Urinary bladder (tissue), 4 donors: ENCODE results near the gene CIDEA. TPM values are rescaled to one million over a fixed set of nuclear protein-coding genes. Genes with fewer than 3 reads are reported as not detected.
A peak's percentile ranks its signal among the peaks of the same experiment; 100 is the strongest.

Experiments used
- DNase-seq: peaks from one replicate; pipeline ENCODE4 v3.0.0-alpha.2; 2015; ENCODE audit errors: extremely low spot score
- H3K27ac ChIP-seq: one replicate; pipeline ENCODE4 v1.5.1; 2013; ENCODE audit warnings: low read depth, mild to moderate bottlenecking, moderate library complexity
- H3K36me3 ChIP-seq: one replicate; pipeline ENCODE4 v1.6.1; 2013; ENCODE audit warnings: mild to moderate bottlenecking, moderate library complexity; ENCODE audit not compliant: insufficient read depth
- H3K4me1 ChIP-seq: one replicate; pipeline ENCODE4 v1.6.1; 2013; ENCODE audit warnings: mild to moderate bottlenecking, moderate library complexity; ENCODE audit not compliant: insufficient read depth
- H3K4me3 ChIP-seq: one replicate; pipeline ENCODE4 v1.5.1; 2013; ENCODE audit warnings: low read depth, low read length
- WGBS: extraction: QIAGEN DNeasy Blood & Tissue Kit; methylation state at CpG from one replicate; pipeline ENCODE4 v1.1.7; 2013; 5-methylcytosine and 5-hydroxymethylcytosine counted together
- polyA plus RNA-seq: library from polyadenylated mRNA; stranded (reverse); fragments of 200-250 nt; gene quantifications from one replicate; pipeline ENCODE4 v1.2.3, GENCODE V29; 2013
- total RNA-seq: library from RNA; depleted of rRNA; stranded (reverse); fragments of >200 nt; gene quantifications from one replicate; pipeline ENCODE4 v1.2.3, GENCODE V29; 2014
- donor health status: healthy with polysubstance abuse.
- donor health status: healthy.

CIDEA gene
- total and polyA plus RNA-seq, 2 donors: 0.48 to 2.2 TPM

DNA sequence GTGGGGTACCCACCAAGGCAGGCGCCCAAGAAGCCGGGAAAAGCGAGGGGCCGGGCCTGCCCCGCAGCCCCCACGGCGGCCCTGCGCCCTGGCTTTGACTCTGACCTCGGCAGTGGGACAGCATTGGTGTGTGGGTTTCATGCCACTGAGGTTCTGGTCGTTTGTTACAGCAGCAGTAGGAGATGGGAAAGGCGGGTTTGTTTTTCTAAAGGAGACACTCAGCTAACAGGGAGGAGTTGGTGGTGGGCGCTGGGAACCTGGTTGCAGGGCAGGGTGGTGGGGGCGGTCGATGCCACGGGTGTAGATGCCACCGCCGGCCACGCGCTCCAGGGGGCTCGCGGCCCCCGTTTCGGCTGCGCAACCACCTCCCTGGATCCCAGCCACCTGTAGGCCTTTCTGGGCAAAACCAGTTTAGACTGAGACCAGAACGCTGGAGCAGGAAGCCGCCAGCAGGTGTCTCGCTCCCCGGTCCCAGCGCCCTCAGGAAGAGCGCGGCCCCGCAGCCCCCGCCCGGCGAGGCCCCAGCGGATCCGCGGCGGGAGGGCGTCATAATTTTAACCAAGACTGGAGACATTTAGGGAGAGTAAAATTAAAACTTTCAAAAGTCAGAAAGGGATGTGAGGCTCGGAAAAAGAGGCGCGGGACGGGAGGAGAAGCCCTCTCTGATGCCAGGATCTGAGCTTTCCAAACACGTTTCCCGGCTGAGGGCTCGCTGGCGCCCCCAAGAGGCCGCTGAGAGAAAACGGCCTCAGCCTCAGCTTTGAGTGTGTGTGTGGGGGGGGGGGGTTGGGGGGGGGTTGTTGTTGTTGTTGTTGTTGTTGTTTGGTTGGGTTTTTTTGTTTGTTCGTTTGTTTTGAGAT, 17.4 kb downstream of the CIDEA start:
- H3K4me1 ChIP-seq: peaks cover 3% of the 10 kb centered on the region
- peak; percentile 56 for DNase-seq
- no peak overlapping the region for H3K27ac ChIP-seq
- peak overlapping the region; percentile 41 for H3K4me3 ChIP-seq
- H3K36me3 ChIP-seq: no peaks in the 10 kb centered on the region
- 18% methylated on average over 51 of the region's 51 CpGs for WGBS

DNA sequence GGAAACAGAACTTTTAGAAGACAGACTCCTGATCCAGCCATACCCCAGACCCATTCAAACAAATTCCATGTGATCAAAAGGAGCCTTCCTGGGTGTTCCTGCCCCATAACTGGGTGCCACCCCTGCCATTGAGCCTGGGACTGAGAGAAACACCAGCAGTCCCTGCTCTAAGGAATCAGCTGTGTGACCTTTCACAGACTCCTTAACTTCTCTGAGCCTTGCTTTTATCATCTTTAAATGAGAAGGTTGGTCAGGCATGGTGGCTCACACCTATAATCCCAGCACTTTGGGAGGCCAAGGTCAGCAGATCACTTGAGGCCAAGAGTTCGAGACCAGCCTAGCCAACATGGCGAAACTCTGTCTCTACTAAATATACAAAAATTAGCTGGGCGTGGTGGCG, 20.6 kb downstream of the CIDEA start:
- no peak overlapping the region for H3K27ac ChIP-seq
- H3K4me1 ChIP-seq: peaks cover 3% of the 10 kb centered on the region
- 97% methylated on average over 4 of the region's 4 CpGs for WGBS
- H3K4me3 ChIP-seq: no peak overlapping the region
- H3K36me3 ChIP-seq: no peaks in the 10 kb centered on the region
- no peak for DNase-seq

DNA sequence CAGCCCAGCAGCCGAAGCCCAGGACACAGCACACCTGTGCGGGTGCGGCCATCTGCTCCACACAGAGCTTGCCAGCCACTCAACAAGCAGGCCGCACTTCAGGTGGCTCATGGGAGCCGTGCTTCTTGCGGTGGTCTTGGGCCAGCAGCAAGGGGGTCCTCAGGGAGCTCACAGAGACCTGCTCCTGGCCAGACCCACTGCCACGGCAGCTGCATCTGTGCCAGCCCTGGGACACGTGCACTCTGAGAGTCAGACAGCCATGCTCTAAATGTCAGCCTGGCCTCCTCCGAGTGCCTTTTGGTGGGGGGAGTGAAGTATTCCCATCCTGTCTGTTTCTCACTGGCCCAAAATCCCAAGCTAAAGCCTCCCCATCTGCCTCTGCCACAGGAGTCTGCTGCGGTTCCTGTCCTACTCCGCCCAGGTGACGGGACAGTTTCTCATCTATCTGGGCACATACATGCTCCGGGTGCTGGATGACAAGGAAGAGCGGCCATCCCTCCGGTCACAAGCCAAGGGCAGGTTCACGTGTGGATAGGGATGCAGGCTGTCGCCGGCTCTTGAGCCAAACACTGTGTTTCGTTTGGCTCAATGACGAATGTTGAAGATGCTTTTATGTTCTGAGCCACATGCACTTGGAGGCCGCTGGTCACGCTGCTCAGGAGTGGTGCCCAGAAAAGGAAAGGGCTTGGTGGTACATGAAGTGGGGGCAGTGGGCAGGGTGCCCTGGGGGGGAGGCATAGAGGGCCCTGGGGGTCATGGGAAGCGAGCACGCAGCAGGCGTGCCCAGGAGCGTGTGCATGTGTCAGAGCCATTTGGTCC, 22.8 kb downstream of the CIDEA start:
- WGBS: 59% methylated on average over 26 of the region's 26 CpGs
- no peak for DNase-seq

DNA sequence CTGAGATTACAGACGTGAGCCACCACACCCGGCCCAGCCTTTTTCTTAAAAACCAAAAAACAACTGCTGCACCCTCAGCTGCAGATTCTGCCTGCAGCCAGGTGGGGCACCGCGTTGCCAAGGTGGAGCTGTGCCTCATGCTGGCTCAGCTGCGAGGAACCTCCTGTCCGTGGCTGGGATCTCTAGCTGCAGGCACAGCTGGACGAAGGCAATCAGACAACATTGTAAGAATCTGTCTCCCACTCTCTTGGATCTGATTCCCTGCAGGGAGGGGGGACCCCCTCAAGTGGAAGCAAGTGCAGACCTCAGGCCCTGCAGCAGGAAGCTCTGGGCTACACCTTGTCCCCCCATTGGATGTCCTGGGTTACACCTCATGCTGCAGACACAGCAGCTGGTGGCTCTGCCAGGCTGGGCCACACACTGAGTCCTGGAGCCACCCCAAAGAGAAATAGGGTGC, 24.1 kb downstream of the CIDEA start:
- DNase-seq: no peak
- peak overlapping the region; percentile 93 for H3K27ac ChIP-seq
- H3K4me1 ChIP-seq: no peaks in the 10 kb centered on the region
- H3K36me3 ChIP-seq: no peaks in the 10 kb centered on the region
- 44% methylated on average over 7 of the region's 7 CpGs for WGBS
- H3K4me3 ChIP-seq: peak overlapping the region; percentile 17

More for the DNA sequence above, 22.8 kb downstream of the CIDEA start:
- Histone ChIP-seq H3K4me3 (no peak overlapping the region), H3K4me1 (no peaks in the 10 kb centered on the region), H3K36me3 (no peaks in the 10 kb centered on the region), H3K27ac (no peak overlapping the region)

DNA sequence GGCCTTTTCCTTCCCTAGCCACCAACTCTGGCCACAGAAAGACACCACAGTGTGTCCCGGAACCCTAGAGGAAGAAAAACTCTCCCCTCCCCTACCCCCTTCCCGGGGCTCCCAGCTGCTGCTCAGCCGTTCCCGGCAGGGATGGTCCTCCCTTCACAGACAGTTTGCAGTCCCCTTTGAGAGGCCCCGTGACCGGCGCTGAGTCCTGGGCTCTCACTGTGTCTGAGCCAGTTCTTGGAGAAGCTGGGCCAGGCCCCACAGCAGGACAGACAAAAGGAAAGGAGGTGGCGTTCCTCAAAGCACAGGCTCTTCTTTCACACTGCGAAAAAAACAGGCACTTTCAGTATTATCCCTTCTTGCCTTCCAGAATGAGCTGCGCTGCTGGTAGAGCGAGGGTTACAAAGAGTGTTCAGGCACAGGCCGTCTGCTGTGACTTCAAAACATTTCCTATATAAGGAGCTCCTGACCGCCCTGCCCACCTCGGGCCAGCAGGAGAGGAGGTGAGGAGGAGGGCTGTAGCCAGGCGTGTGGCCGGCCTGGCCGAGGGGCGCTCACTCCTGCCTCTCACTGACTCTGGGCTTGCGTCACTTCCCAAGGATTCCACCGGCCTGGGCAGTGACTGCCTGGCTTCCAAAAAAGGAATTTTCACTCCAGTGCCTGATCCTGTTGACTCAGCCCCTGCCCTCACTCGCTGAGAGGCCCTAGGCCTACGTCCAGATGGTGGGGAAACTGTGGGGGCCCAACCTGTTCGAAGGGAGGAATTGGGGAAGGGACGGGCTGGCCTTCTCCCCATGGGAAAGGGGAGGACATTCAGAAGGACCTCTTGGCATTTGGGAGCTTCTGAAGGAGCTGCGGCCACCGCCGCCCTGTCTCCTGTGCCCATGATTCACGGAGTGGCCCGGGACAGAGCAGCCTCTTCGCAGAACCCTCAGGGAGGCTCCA, 24.9 kb downstream of the CIDEA start:
- no peaks in the 10 kb centered on the region for H3K36me3 ChIP-seq
- DNase-seq: peak; percentile 46
- H3K27ac ChIP-seq: peak overlapping the region; percentile 93
- H3K4me3 ChIP-seq: peak overlapping the region; percentile 17
- no peaks in the 10 kb centered on the region for H3K4me1 ChIP-seq
- WGBS: 19% methylated on average over 30 of the region's 30 CpGs

DNA sequence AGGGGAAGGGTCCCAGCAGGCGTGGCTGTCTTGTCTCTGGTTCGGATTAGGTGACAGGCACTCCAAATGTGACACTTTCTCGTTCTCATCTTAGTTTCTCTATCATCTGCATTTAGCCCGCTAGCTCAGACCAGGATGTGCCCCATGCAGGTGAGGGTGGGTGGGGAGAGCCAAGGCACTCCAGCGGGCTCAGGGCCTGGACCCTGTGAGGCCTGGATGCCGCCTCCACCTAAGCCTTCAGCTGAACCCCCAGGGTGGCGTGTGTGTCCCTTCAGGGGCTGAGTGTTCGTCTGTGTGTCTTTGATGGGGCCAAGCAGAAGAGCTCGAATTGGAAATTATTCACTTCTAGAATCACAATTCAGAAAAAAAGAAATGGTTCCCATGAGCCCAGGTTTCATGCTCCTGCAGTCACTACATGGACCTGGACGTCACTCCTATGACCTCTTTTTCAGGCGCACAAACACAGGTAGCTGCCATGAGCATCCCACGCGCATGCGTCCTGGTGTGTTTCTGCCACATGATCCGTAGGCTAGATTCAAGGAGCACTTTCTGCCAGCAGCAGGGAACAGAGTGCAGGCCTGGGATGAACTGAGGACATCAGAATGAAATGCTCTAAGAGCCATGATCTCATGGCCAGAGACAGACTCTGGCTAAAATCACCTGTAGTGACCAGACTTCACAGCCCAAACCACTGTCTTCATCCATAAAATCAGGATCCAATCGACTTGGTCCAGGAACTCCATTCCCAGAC, 25.8 kb downstream of the CIDEA start:
- 80% methylated on average over 16 of the region's 16 CpGs for WGBS
- H3K4me3 ChIP-seq: no peak overlapping the region
- no peaks in the 10 kb centered on the region for H3K36me3 ChIP-seq
- H3K27ac ChIP-seq: peak overlapping the region; percentile 93
- no peak for DNase-seq
- no peaks in the 10 kb centered on the region for H3K4me1 ChIP-seq

DNA sequence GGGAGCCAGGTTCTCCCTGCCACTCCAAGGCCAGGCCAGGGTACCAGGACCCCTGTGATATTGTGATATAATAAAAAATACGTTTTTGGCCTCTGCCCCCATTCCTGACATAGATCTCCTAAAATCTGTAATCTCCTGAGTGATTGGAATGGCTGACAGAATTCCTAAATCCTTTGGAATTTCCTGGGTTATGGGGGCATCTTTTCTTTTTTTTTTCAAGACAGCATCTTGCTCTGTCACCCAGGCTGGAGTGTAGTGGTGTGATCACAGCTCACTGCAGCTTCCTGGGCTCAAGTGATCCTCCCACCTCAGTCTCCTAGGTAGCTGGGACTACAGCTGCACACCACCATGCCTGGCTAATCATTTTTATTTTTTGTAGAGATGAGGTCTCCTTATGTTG, 27.7 kb downstream of the CIDEA start:
- 44% methylated on average over 1 of the region's 1 CpG for WGBS
- no peak for DNase-seq
- H3K4me1 ChIP-seq: no peaks in the 10 kb centered on the region
- no peak overlapping the region for H3K4me3 ChIP-seq
- no peaks in the 10 kb centered on the region for H3K36me3 ChIP-seq
- H3K27ac ChIP-seq: no peak overlapping the region

DNA sequence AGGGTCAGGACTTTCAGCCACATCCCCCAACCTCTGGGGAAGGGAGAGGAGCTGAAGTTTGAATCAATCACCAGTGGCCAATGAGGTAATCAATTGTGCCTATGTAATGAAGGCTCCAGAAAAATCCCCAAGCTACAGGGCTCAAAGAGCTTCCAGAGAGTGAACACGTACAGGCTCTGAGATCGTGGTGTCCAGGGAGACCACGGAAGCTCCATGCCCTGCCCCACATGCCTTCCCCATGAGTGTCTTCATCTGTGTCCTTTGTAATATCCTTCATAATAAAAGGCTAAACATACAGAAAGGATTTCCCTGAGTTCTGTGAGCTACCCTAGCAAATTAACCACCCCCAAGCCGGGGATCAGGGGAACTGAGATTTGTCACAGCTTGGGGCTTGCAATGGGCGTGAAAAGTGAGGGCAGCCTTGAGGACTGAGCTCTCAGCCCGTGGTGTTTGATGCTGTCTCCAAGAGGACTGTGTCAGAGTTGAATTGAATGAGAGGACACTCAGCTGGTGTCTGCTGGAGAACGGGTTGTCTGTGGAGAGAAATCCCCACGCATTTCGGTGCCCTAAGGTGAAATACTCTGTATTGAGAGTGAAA, 28.4 kb downstream of the CIDEA start:
- WGBS: 70% methylated on average over 9 of the region's 9 CpGs
- DNase-seq: no peak
- no peak overlapping the region for H3K27ac ChIP-seq
- no peak overlapping the region for H3K4me3 ChIP-seq
- no peaks in the 10 kb centered on the region for H3K36me3 ChIP-seq
- no peaks in the 10 kb centered on the region for H3K4me1 ChIP-seq

DNA sequence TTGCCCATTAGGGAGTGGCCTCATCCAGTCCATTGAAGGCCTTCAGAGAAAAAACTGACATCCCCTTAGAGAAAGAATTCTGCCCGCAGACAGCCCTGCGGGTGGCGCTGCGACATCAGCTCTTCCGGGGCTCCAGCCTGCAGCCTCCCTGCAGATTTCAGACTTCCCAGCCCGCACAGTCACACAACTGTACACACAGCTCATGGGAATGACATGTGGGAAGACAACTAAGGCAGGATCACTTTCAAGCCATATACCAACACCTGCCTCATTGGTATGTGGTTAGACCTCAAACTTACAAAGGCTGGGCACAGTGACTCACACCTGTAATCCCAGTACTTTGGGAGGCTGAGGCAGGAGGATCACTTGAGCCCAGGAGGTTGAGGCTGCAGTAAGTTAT, 29.1 kb downstream of the CIDEA start:
- no peak for DNase-seq
- no peak overlapping the region for H3K27ac ChIP-seq
- WGBS: 69% methylated on average over 6 of the region's 6 CpGs
- no peaks in the 10 kb centered on the region for H3K4me1 ChIP-seq
- H3K4me3 ChIP-seq: no peak overlapping the region
- H3K36me3 ChIP-seq: no peaks in the 10 kb centered on the region

DNA sequence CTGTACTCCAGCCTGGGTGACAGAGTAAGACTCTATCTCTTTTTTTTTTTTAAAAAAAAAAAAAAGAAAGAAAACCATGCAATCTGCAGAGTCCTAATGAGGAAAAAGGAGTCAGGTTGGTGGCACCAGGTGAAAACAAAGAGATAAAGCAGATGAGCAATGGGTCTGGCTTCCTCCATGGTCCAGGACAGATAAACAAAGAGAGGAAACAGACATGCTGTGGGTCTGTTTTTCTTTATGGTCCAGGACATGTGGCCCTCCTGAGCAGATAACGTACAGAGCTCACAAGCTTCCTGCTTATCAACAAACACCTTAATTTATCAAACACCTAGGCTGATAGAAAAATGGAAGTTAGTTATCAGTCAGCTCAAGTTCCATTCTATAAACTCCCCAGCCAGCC, 29.5 kb downstream of the CIDEA start:
- H3K4me1 ChIP-seq: no peaks in the 10 kb centered on the region
- H3K36me3 ChIP-seq: no peaks in the 10 kb centered on the region
- no peak overlapping the region for H3K27ac ChIP-seq
- WGBS: 64% methylated on average over 1 of the region's 1 CpG
- DNase-seq: no peak
- H3K4me3 ChIP-seq: no peak overlapping the region

DNA sequence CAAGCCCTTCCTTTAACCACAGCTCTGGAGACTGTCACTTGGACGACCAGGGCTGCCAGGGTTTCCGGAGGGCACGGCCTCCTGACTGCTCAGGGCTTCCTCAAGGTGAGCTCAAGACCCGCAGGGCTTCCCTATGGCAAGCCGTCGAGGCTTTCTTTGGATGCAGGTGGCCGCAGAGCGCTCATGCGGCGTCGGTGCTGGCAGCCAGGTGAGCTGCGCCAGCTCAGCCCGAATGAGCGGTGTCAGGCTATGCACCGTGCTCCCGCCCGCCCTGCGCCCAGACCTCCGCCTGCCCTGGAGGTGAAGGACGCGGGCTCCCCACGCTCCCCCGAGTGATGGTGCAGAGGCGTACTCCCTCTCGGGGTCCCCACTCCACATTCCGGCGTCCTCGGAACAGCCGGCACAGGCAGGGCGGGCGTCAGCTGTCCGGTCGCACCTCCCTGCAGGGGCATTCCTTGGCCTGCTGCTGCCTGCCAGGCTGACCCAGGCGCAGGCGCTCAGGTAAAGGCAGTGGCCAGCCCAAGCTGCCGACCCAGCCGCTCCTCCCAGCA, 33.0 kb downstream of the CIDEA start:
- WGBS: 38% methylated on average over 37 of the region's 37 CpGs
- no peaks in the 10 kb centered on the region for H3K4me1 ChIP-seq
- no peak overlapping the region for H3K4me3 ChIP-seq
- DNase-seq: no peak
- no peak overlapping the region for H3K27ac ChIP-seq
- H3K36me3 ChIP-seq: no peaks in the 10 kb centered on the region
